HEK293 (cell line): ENCODE measurements around the gene GLO1.

Source experiments
- CTCF ChIA-PET: fragments of 350-600 bp; formaldehyde crosslinking; extraction: SDS; loops from one replicate; lab custom pipeline; 2021; ENCODE audit warnings: antibody characterized with exemption; lab: Yijun Ruan, JAX
- POLR2A ChIA-PET: fragments of 300-600 bp; formaldehyde crosslinking; extraction: SDS; loops from one replicate; lab custom pipeline; 2020; ENCODE audit warnings: antibody characterized with exemption, inconsistent platforms; lab: Yijun Ruan, JAX
- H3K27ac ChIP-seq: fragments of 200-500 bp; sonication (Bioruptor generic); 2 replicates; pipeline ENCODE4 v1.5.1; 2014; ENCODE audit warnings: low read depth, low read length, control low read depth, inconsistent platforms; ENCODE audit errors: extremely low read depth
- H3K36me3 ChIP-seq, 2 experiments: fragments of 200-500 bp in 1 of 2; sonication (Bioruptor generic) in 1 of 2; 1 replicate in 1 of 2; 2 replicates in 1 of 2; pipeline ENCODE4 v1.5.1; 2014 to 2017; ENCODE audit warnings: inconsistent platforms in 2 of 2, low read length in 2 of 2; ENCODE audit not compliant: control insufficient read depth in 2 of 2, insufficient read depth in 1 of 2
- H3K4me1 ChIP-seq: fragments of 200-500 bp; sonication (Bioruptor generic); 2 replicates; pipeline ENCODE4 v1.5.1; 2014; ENCODE audit warnings: mild to moderate bottlenecking, low read length, inconsistent platforms; ENCODE audit not compliant: control insufficient read depth, insufficient read depth
- H3K4me3 ChIP-seq: 2 replicates; pipeline ENCODE4 v1.5.1; 2011; ENCODE audit warnings: low read depth, mild to moderate bottlenecking, control low read depth, low read length, moderate library complexity
- H3K9me3 ChIP-seq: fragments of 200-500 bp; sonication (Bioruptor generic); 2 replicates; pipeline ENCODE4 v1.5.1; 2014; ENCODE audit warnings: low read depth, low read length, inconsistent platforms; ENCODE audit not compliant: control insufficient read depth, insufficient read depth
- ATF2 ChIP-seq: fragments of 450-650 bp; formaldehyde crosslinking; IDR thresholded peaks from 2 replicates; pipeline ENCODE4 v1.5.1; 2016; ENCODE audit warnings: missing biosample characterization, missing genetic modification characterization, low read depth
- BCL11B ChIP-seq: fragments of 450-650 bp; formaldehyde crosslinking; IDR thresholded peaks from 2 replicates; pipeline ENCODE4 v1.5.1; 2016; ENCODE audit warnings: low read depth, missing biosample characterization, missing genetic modification characterization
- ELK4 ChIP-seq: IDR thresholded peaks from 2 replicates; pipeline ENCODE4 v1.6.1; 2011; ENCODE audit warnings: mild to moderate bottlenecking, low read depth, low read length, borderline replicate concordance
- GLIS2 ChIP-seq: fragments of 450-650 bp; formaldehyde crosslinking; IDR thresholded peaks from 2 replicates; pipeline ENCODE4 v1.5.1; 2016; ENCODE audit warnings: missing biosample characterization, missing genetic modification characterization
- MZF1 ChIP-seq: fragments of 450-650 bp; formaldehyde crosslinking; IDR thresholded peaks from 2 replicates; pipeline ENCODE4 v1.5.1; 2017; ENCODE audit warnings: missing biosample characterization, missing genetic modification characterization, borderline replicate concordance
- PRDM4 ChIP-seq: fragments of 450-650 bp; formaldehyde crosslinking; IDR thresholded peaks from 2 replicates; pipeline ENCODE4 v1.5.1; 2017; ENCODE audit warnings: missing biosample characterization, missing genetic modification characterization
- ZBTB8A ChIP-seq: fragments of 450-650 bp; formaldehyde crosslinking; IDR thresholded peaks from 2 replicates; pipeline ENCODE4 v1.5.1; 2016; ENCODE audit warnings: missing biosample characterization, missing genetic modification characterization
- ZFP41 ChIP-seq: fragments of 450-650 bp; formaldehyde crosslinking; IDR thresholded peaks from 2 replicates; pipeline ENCODE4 v1.5.1; 2016; ENCODE audit warnings: missing biosample characterization, missing genetic modification characterization, borderline replicate concordance
- ZNF140 ChIP-seq: fragments of 450-650 bp; formaldehyde crosslinking; IDR thresholded peaks from 2 replicates; pipeline ENCODE4 v1.5.1; 2016; ENCODE audit warnings: missing biosample characterization, missing genetic modification characterization
- ZNF155 ChIP-seq: fragments of 450-650 bp; formaldehyde crosslinking; IDR thresholded peaks from 2 replicates; pipeline ENCODE4 v1.5.1; 2016; ENCODE audit warnings: missing biosample characterization, missing genetic modification characterization
- ZNF169 ChIP-seq: fragments of 450-650 bp; formaldehyde crosslinking; IDR thresholded peaks from 2 replicates; pipeline ENCODE4 v1.5.1; 2016; ENCODE audit warnings: missing biosample characterization, missing genetic modification characterization
- ZNF221 ChIP-seq: fragments of 450-650 bp; formaldehyde crosslinking; IDR thresholded peaks from 2 replicates; pipeline ENCODE4 v1.5.1; 2017; ENCODE audit warnings: missing biosample characterization, missing genetic modification characterization, borderline replicate concordance
- ZNF311 ChIP-seq: fragments of 450-650 bp; formaldehyde crosslinking; IDR thresholded peaks from 2 replicates; pipeline ENCODE4 v1.5.1; 2017; ENCODE audit warnings: missing biosample characterization, missing genetic modification characterization, borderline replicate concordance
- ZNF335 ChIP-seq: fragments of 450-650 bp; formaldehyde crosslinking; conservative IDR thresholded peaks from 2 replicates; pipeline ENCODE4 v1.5.1; 2016; ENCODE audit warnings: missing biosample characterization, missing genetic modification characterization
- ZNF560 ChIP-seq: fragments of 450-650 bp; formaldehyde crosslinking; IDR thresholded peaks from 2 replicates; pipeline ENCODE4 v1.5.1; 2017; ENCODE audit warnings: missing biosample characterization, missing genetic modification characterization, borderline replicate concordance
- ZNF580 ChIP-seq: fragments of 450-650 bp; formaldehyde crosslinking; IDR thresholded peaks from 2 replicates; pipeline ENCODE4 v1.5.1; 2016; ENCODE audit warnings: missing biosample characterization, missing genetic modification characterization
- ZNF600 ChIP-seq: fragments of 450-650 bp; formaldehyde crosslinking; IDR thresholded peaks from 2 replicates; pipeline ENCODE4 v1.5.1; 2016; ENCODE audit warnings: missing biosample characterization, missing genetic modification characterization

The GLO1 gene

GRCh38 chr6:38695933-38696332, 7.0 kb downstream of the GLO1 start:
- POLR2A ChIA-PET, result no interaction called here
- CTCF ChIA-PET, result interaction anchor here (1.2 kb wide), 1 partner anchor 202 kb away, joined by 4 read pairs; no protein-coding TSS in a partner anchor

GRCh38 chr6:38695227-38695900, 7.6 kb downstream of the GLO1 start:
- ChIA-PET POLR2A (no interaction called here), CTCF (interaction anchor here (0.7 to 1.2 kb wide), 5 partner anchors 34 to 202 kb away, joined by 3 to 4 read pairs (median 3); no protein-coding TSS in a partner anchor)
- H3K27ac ChIP-seq, result no peak overlapping the region
- no peaks in the 10 kb centered on the region for H3K9me3 ChIP-seq
- H3K4me1 ChIP-seq, result no peaks in the 10 kb centered on the region
- no peak overlapping the region for H3K4me3 ChIP-seq
- TF ChIP-seq ZNF580 (tag by site-specific recombination), result no peak
- TF ChIP-seq BCL11B, result no peak
- TF ChIP-seq ATF2 (tag by site-specific recombination), result peak; percentile 41; the same call in 1 of the 2 replicates
- H3K36me3 ChIP-seq, result peaks cover 6 to 29% of the 10 kb centered on the region in 2 experiments

More at GRCh38 chr6:38695933-38696332, 7.0 kb downstream of the GLO1 start:
- Histone ChIP-seq H3K36me3 (peaks cover 7 to 33% of the 10 kb centered on the region in 2 experiments; a peak in 2 of 3 replicates), H3K27ac (no peak overlapping the region), H3K4me1 (no peaks in the 10 kb centered on the region), H3K4me3 (no peak overlapping the region), H3K9me3 (no peaks in the 10 kb centered on the region)
- no peak for TF ChIP-seq ZNF169 (tag by site-specific recombination)
- no peak for TF ChIP-seq ZNF155
- no peak for TF ChIP-seq ZNF335
- TF ChIP-seq ZNF140 (tag by site-specific recombination), result no peak
- no peak for TF ChIP-seq ZNF560 (tag by site-specific recombination)
- no peak for TF ChIP-seq ELK4
- TF ChIP-seq PRDM4, result no peak
- no peak for TF ChIP-seq GLIS2 (tag by site-specific recombination)
- TF ChIP-seq MZF1, result no peak
- no peak for TF ChIP-seq ZBTB8A (tag by site-specific recombination)
- no peak for TF ChIP-seq ZNF221 (tag by site-specific recombination)
- TF ChIP-seq ZFP41 (tag by site-specific recombination), result no peak

- Histone ChIP-seq H3K4me1 (0 out of 2 replicates have a peak, but pooled peaks cover 5% of the 10 kb centered on the region), H3K36me3 (peaks cover 28 to 46% of the 10 kb centered on the region in 2 experiments), H3K9me3 (no peaks in the 10 kb centered on the region), H3K4me3 (no peak overlapping the region), H3K27ac (no peak overlapping the region)
- no peak for TF ChIP-seq ZNF311
- TF ChIP-seq ZNF600 (tag by site-specific recombination), result 0 out of 2 replicates have a peak, but pooled peaks have one; percentile 13
- CTCF ChIA-PET, result interaction anchor here (0.5 to 0.9 kb wide), 4 partner anchors 9 to 677 kb away, joined by 3 to 5 read pairs (median 3); no protein-coding TSS in a partner anchor
- POLR2A ChIA-PET, result no interaction called here
Observed at GRCh38 chr6:38688579-38689087, 14.3 kb downstream of the GLO1 start.
